ENCODE data around the gene ANXA11.
"Not testable (repeated sequence)": the region's sequence is repeated elsewhere in the genome, so short reads cannot be mapped to it uniquely, and the experiment has no call there.

Gene ANXA11

DNA sequence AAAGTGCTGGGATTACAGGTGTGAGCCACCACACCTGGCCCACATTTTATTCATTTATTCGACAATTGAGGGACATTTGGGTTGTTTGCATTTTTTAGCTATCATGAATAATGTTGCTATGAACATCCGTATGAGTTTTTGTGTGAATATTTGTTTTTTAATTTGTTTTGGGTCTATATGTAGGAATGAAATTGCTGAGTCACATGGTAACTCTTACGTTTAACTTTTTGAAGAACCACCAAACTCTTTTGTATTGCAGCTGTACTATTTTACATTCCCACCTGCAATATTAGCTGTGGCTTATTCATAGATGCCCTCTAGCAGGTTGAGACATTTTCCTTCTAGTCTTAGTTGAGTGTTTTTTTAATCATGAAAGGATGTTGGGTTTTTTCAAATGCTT lies 58.4 kb downstream of the ANXA11 start:
- no peaks in the 10 kb centered on the region for H3K36me3 ChIP-seq (ENCODE audit: control insufficient read depth, low read depth, low read length)
- no peaks in the 10 kb centered on the region for H3K27me3 ChIP-seq (ENCODE audit: control insufficient read depth, insufficient read depth, low read length)
- H3K4me1 ChIP-seq (ENCODE audit: control insufficient read depth, low read depth, low read length): no peaks in the 10 kb centered on the region
- H3K27ac ChIP-seq (ENCODE audit: low read length): no peak overlapping the region
- H3K9me3 ChIP-seq (ENCODE audit: control insufficient read depth, low read depth, low read length): no peaks in the 10 kb centered on the region
- H3K9ac ChIP-seq (ENCODE audit: low read length): no peak overlapping the region
- no peak overlapping the region for H3K4me3 ChIP-seq (ENCODE audit: low read length)

- not testable (repeated sequence) for H3K36me3 ChIP-seq (ENCODE audit: control insufficient read depth, low read depth, low read length); H3K4me1 ChIP-seq (ENCODE audit: control insufficient read depth, low read depth, low read length); H3K9ac ChIP-seq (ENCODE audit: low read length); H3K9me3 ChIP-seq (ENCODE audit: control insufficient read depth, low read depth, low read length); H3K27me3 ChIP-seq (ENCODE audit: control insufficient read depth, insufficient read depth, low read length); H3K27ac ChIP-seq (ENCODE audit: low read length); H3K4me3 ChIP-seq (ENCODE audit: low read length)
These were observed 59.7 kb downstream of the ANXA11 start for GRCh38 chr10:80145406-80146308.

GRCh38 chr10:80144696-80145131 lies 60.6 kb downstream of the ANXA11 start:
- Histone ChIP-seq H3K27ac (ENCODE audit: low read length) (no peak overlapping the region), H3K27me3 (ENCODE audit: control insufficient read depth, insufficient read depth, low read length) (no peaks in the 10 kb centered on the region), H3K4me1 (ENCODE audit: control insufficient read depth, low read depth, low read length) (no peaks in the 10 kb centered on the region), H3K9ac (ENCODE audit: low read length) (no peak overlapping the region), H3K36me3 (ENCODE audit: control insufficient read depth, low read depth, low read length) (no peaks in the 10 kb centered on the region), H3K9me3 (ENCODE audit: control insufficient read depth, low read depth, low read length) (no peaks in the 10 kb centered on the region), H3K4me3 (ENCODE audit: low read length) (no peak overlapping the region)

GRCh38 chr10:80144067-80144695 lies 61.2 kb downstream of the ANXA11 start:
- Histone ChIP-seq H3K27ac (ENCODE audit: low read length) (no peak overlapping the region), H3K4me3 (ENCODE audit: low read length) (no peak overlapping the region), H3K9me3 (ENCODE audit: control insufficient read depth, low read depth, low read length) (no peaks in the 10 kb centered on the region), H3K4me1 (ENCODE audit: control insufficient read depth, low read depth, low read length) (no peaks in the 10 kb centered on the region), H3K9ac (ENCODE audit: low read length) (no peak overlapping the region), H3K27me3 (ENCODE audit: control insufficient read depth, insufficient read depth, low read length) (no peaks in the 10 kb centered on the region), H3K36me3 (ENCODE audit: control insufficient read depth, low read depth, low read length) (no peaks in the 10 kb centered on the region)

DNA sequence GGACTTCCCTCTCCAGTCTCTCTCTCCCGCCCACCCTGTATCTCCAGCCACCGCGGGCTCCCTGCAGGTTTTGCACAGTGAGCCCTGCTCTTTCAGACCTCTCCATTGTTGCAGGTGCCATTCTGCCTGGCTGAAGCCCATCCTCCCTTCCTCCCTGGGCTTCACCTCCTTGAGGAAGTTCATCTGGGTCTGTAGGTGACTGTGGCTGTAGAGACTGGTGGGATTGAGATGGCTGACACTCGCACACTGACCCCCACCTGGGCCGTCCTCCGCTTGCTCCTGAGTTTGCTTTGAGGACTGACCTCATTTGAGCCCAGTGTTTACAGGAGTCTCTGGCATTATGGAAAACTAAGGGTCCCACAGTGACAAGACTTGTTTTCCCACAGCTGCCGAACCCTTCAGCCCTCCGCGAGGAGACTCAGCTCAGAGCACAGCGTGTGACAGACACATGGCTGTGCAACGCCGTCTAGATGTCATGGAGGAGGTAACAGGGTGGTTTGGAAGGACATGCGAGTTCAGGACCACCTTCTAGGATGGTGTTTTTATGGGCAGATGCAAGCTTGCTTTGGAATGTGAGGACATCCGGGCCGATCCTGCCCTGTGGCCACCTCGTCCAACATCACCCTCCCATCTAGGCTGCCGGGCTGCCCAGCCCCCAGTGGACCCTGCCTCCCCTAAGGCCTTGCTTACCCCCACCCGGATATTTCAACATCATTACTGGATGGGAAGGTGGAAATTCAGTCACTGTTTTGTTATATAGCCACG lies 63.5 kb downstream of the ANXA11 start:
- Histone ChIP-seq H3K27me3 (ENCODE audit: control insufficient read depth, insufficient read depth, low read length) (no peaks in the 10 kb centered on the region), H3K9ac (ENCODE audit: low read length) (no peak overlapping the region), H3K4me3 (ENCODE audit: low read length) (no peak overlapping the region), H3K9me3 (ENCODE audit: control insufficient read depth, low read depth, low read length) (no peaks in the 10 kb centered on the region), H3K4me1 (ENCODE audit: control insufficient read depth, low read depth, low read length) (no peaks in the 10 kb centered on the region), H3K27ac (ENCODE audit: low read length) (no peak overlapping the region), H3K36me3 (ENCODE audit: control insufficient read depth, low read depth, low read length) (no peaks in the 10 kb centered on the region)

GRCh38 chr10:80140251-80140650 lies 65.1 kb downstream of the ANXA11 start:
- H3K9ac ChIP-seq (ENCODE audit: low read length): no peak overlapping the region
- no peaks in the 10 kb centered on the region for H3K27me3 ChIP-seq (ENCODE audit: control insufficient read depth, insufficient read depth, low read length)

DNA sequence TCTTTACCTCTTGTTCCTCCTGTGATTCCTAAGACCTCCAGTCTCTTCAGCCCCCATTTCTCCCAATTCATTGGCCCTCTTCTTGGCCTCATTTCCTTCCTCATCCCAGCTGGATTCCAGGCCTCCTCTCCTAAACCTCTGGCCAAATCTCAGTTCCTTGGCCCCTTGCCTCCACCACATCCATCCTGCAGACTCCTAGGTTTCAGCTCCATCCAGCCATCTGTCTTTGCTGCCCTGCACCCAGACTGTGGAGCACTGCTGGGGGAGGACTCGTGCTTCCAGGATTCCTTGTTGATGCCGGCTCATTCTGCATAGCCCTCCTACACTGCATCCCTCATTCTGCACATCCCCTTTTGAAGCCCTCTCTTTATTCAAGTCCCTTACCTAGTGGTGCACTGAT lies 66.1 kb downstream of the ANXA11 start:
- Histone ChIP-seq H3K9me3 (ENCODE audit: control insufficient read depth, low read depth, low read length) (no peaks in the 10 kb centered on the region), H3K36me3 (ENCODE audit: control insufficient read depth, low read depth, low read length) (no peaks in the 10 kb centered on the region), H3K9ac (ENCODE audit: low read length) (no peak overlapping the region), H3K27ac (ENCODE audit: low read length) (no peak overlapping the region), H3K4me3 (ENCODE audit: low read length) (no peak overlapping the region), H3K4me1 (ENCODE audit: control insufficient read depth, low read depth, low read length) (no peaks in the 10 kb centered on the region), H3K27me3 (ENCODE audit: control insufficient read depth, insufficient read depth, low read length) (no peaks in the 10 kb centered on the region)

More at GRCh38 chr10:80140251-80140650, 65.1 kb downstream of the ANXA11 start:
- no peak overlapping the region for H3K4me3 ChIP-seq (ENCODE audit: low read length)
- no peaks in the 10 kb centered on the region for H3K9me3 ChIP-seq (ENCODE audit: control insufficient read depth, low read depth, low read length)
- no peaks in the 10 kb centered on the region for H3K36me3 ChIP-seq (ENCODE audit: control insufficient read depth, low read depth, low read length)
- no peak overlapping the region for H3K27ac ChIP-seq (ENCODE audit: low read length)
- no peaks in the 10 kb centered on the region for H3K4me1 ChIP-seq (ENCODE audit: control insufficient read depth, low read depth, low read length)

- peaks cover 12% of the 10 kb centered on the region for H3K27me3 ChIP-seq (ENCODE audit: control insufficient read depth, insufficient read depth, low read length)
- H3K27ac ChIP-seq (ENCODE audit: low read length): no peak overlapping the region
- no peak overlapping the region for H3K9ac ChIP-seq (ENCODE audit: low read length)
- H3K4me3 ChIP-seq (ENCODE audit: low read length): no peak overlapping the region
- no peaks in the 10 kb centered on the region for H3K36me3 ChIP-seq (ENCODE audit: control insufficient read depth, low read depth, low read length)
- H3K9me3 ChIP-seq (ENCODE audit: control insufficient read depth, low read depth, low read length): no peaks in the 10 kb centered on the region
- no peaks in the 10 kb centered on the region for H3K4me1 ChIP-seq (ENCODE audit: control insufficient read depth, low read depth, low read length)
These were observed 67.4 kb downstream of the ANXA11 start for GRCh38 chr10:80137920-80138319.

GRCh38 chr10:80137031-80137862 lies 68.1 kb downstream of the ANXA11 start:
- no peak overlapping the region for H3K9ac ChIP-seq (ENCODE audit: low read length)
- H3K9me3 ChIP-seq (ENCODE audit: control insufficient read depth, low read depth, low read length): no peaks in the 10 kb centered on the region
- no peak overlapping the region for H3K4me3 ChIP-seq (ENCODE audit: low read length)
- H3K27ac ChIP-seq (ENCODE audit: low read length): no peak overlapping the region
- peaks cover 19% of the 10 kb centered on the region for H3K27me3 ChIP-seq (ENCODE audit: control insufficient read depth, insufficient read depth, low read length)
- no peaks in the 10 kb centered on the region for H3K36me3 ChIP-seq (ENCODE audit: control insufficient read depth, low read depth, low read length)
- no peaks in the 10 kb centered on the region for H3K4me1 ChIP-seq (ENCODE audit: control insufficient read depth, low read depth, low read length)

- H3K9ac ChIP-seq (ENCODE audit: low read length): no peak overlapping the region
- H3K4me3 ChIP-seq (ENCODE audit: low read length): no peak overlapping the region
- no peaks in the 10 kb centered on the region for H3K9me3 ChIP-seq (ENCODE audit: control insufficient read depth, low read depth, low read length)
- peaks cover 10% of the 10 kb centered on the region for H3K4me1 ChIP-seq (ENCODE audit: control insufficient read depth, low read depth, low read length)
- H3K27me3 ChIP-seq (ENCODE audit: control insufficient read depth, insufficient read depth, low read length): peaks cover 30% of the 10 kb centered on the region
- no peak overlapping the region for H3K27ac ChIP-seq (ENCODE audit: low read length)
- H3K36me3 ChIP-seq (ENCODE audit: control insufficient read depth, low read depth, low read length): no peaks in the 10 kb centered on the region
These were observed 69.2 kb downstream of the ANXA11 start for GRCh38 chr10:80136134-80136571.

GRCh38 chr10:80133687-80134086 lies 71.7 kb downstream of the ANXA11 start:
- not testable (repeated sequence) for H3K27ac ChIP-seq (ENCODE audit: low read length); H3K9me3 ChIP-seq (ENCODE audit: control insufficient read depth, low read depth, low read length); H3K36me3 ChIP-seq (ENCODE audit: control insufficient read depth, low read depth, low read length); H3K9ac ChIP-seq (ENCODE audit: low read length); H3K4me3 ChIP-seq (ENCODE audit: low read length)
- peaks cover 32% of the 10 kb centered on the region for H3K27me3 ChIP-seq (ENCODE audit: control insufficient read depth, insufficient read depth, low read length)
- H3K4me1 ChIP-seq (ENCODE audit: control insufficient read depth, low read depth, low read length): peaks cover 10% of the 10 kb centered on the region
